ENCODE measurements around the gene CLVS2.

GRCh38 chr6:122969999-122970533 lies 26.0 kb upstream of the CLVS2 start:
- TF ChIP-seq CTCF (IDR thresholded peaks at IDR 0.05): no peak
- no peak for TF ChIP-seq POLR2A (IDR thresholded peaks at IDR 0.05)

Measured in adrenal gland (tissue), 5 donors.